GM18526 (cell line): Measurements from ENCODE around the gene ZSWIM3.

Experiments used
- POLR2A ChIP-seq: IDR thresholded peaks from 3 replicates; pipeline ENCODE4 v1.6.1; 2011; ENCODE audit not compliant: insufficient read length; ENCODE audit errors: extremely low read depth

The ZSWIM3 gene

GRCh38 chr20:45827030-45827652 is 30.3 kb upstream of the ZSWIM3 start, which contains the start of gene TNNC2:
TNNC2 (minus strand) TSS chr20:45827312; CDS start chr20:45827248, 64 bp downstream.
- TF ChIP-seq POLR2A = no peak

GRCh38 chr20:45827712-45828111 is 29.7 kb upstream of the ZSWIM3 start:
- TF ChIP-seq POLR2A = no peak

- TF ChIP-seq POLR2A = no peak
These were observed 28.8 kb upstream of the ZSWIM3 start for GRCh38 chr20:45828589-45828988.

GRCh38 chr20:45832619-45833018 is 24.8 kb upstream of the ZSWIM3 start:
- TF ChIP-seq POLR2A = no peak

GRCh38 chr20:45833030-45833882 is 24.2 kb upstream of the ZSWIM3 start, which contains the start of gene SNX21:
SNX21 (plus strand) TSS chr20:45833799; CDS start chr20:45833920, 121 bp downstream.
- TF ChIP-seq POLR2A = no peak

GRCh38 chr20:45833883-45834796 is 23.3 kb upstream of the ZSWIM3 start:
- no peak for TF ChIP-seq POLR2A

GRCh38 chr20:45834797-45835161 is 22.6 kb upstream of the ZSWIM3 start:
- no peak for TF ChIP-seq POLR2A

GRCh38 chr20:45835329-45835765 is 22.1 kb upstream of the ZSWIM3 start:
- TF ChIP-seq POLR2A = no peak

GRCh38 chr20:45835825-45836224 is 21.6 kb upstream of the ZSWIM3 start:
- no peak for TF ChIP-seq POLR2A

GRCh38 chr20:45836841-45837240 is 20.6 kb upstream of the ZSWIM3 start:
- no peak for TF ChIP-seq POLR2A

GRCh38 chr20:45840700-45841198 is 16.7 kb upstream of the ZSWIM3 start:
- no peak for TF ChIP-seq POLR2A

GRCh38 chr20:45841407-45842129 is 15.8 kb upstream of the ZSWIM3 start:
- no peak for TF ChIP-seq POLR2A

- no peak for TF ChIP-seq POLR2A
These were observed 15.1 kb upstream of the ZSWIM3 start for GRCh38 chr20:45842169-45842812.

- TF ChIP-seq POLR2A = no peak
These were observed 13.9 kb upstream of the ZSWIM3 start for GRCh38 chr20:45843506-45843905.
